Endothelial cell (in vitro differentiated cells): ENCODE data around the gene DPM1. TPM values are rescaled to one million over a fixed set of nuclear protein-coding genes. Genes with fewer than 3 reads are reported as not detected.
A peak's percentile ranks its signal among the peaks of the same experiment; 100 is the strongest.

Experiments
- DNase-seq: peaks from one replicate; pipeline ENCODE4 v3.0.0; 2021; ENCODE audit warnings: low spot score
- H3K27ac Mint-ChIP-seq: one replicate; pipeline ENCODE4 v1.8.0; 2021; ENCODE audit warnings: mixed read lengths, inconsistent platforms; ENCODE audit not compliant: unreplicated experiment
- H3K27me3 Mint-ChIP-seq: one replicate; pipeline ENCODE4 v1.8.0; 2021; ENCODE audit warnings: mild to moderate bottlenecking, moderate library complexity, mixed read lengths, inconsistent platforms; ENCODE audit not compliant: unreplicated experiment
- H3K36me3 Mint-ChIP-seq: one replicate; pipeline ENCODE4 v1.8.0; 2021; ENCODE audit warnings: mild to moderate bottlenecking, low read depth, mixed read lengths, inconsistent platforms; ENCODE audit not compliant: unreplicated experiment
- H3K4me1 Mint-ChIP-seq: one replicate; pipeline ENCODE4 v1.8.0; 2021; ENCODE audit warnings: mild to moderate bottlenecking, mixed read lengths, inconsistent platforms; ENCODE audit not compliant: unreplicated experiment
- H3K4me3 Mint-ChIP-seq: one replicate; pipeline ENCODE4 v1.8.0; 2021; ENCODE audit warnings: mild to moderate bottlenecking, mixed read lengths, inconsistent platforms; ENCODE audit not compliant: unreplicated experiment
- H3K9me3 Mint-ChIP-seq: one replicate; pipeline ENCODE4 v1.8.0; 2021; ENCODE audit warnings: mixed read lengths, inconsistent platforms; ENCODE audit not compliant: unreplicated experiment
- total RNA-seq: library from RNA; stranded (reverse); fragmentation: NEBNext Ultra II Directional; extraction: Animal tissue kit (Norgen Biotek cat#: 25700); gene quantifications from one replicate; pipeline ENCODE4 v1.2.1, GENCODE V29; 2021; ENCODE audit not compliant: unreplicated experiment
- TF ChIP-seq, protein P1 (sequence below): fragments of 200-600 bp; sonication (generic); IDR thresholded peaks from one replicate; pipeline ENCODE4 v1.5.0; 2021; ENCODE audit warnings: antibody characterized with exemption; ENCODE audit not compliant: unreplicated experiment

Gene DPM1
- total RNA-seq, 1 donor from 2014 or later = 40.0 TPM

DNA sequence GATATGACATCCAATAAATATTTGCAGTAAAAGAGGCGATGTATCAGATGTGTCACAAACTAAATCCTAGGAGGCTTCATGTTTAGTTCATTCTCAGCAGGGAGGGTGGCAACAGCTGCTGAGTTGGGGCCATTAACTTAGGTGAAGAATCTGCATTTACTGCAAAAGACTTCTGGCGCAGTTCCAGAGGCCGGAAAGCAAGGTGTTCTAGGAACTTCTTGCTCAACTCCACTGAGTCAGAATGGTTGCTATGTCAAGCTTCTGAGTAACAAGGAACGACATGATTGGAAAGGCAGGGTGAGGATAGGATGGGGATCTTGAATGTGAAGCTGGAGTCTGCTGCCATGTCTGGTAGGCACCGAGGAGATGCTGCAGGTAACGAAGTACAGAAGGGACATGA, 38.8 kb downstream of the DPM1 start:
- H3K4me1 Mint-ChIP-seq = peaks cover 28% of the 10 kb centered on the region
- no peaks in the 10 kb centered on the region for H3K27me3 Mint-ChIP-seq
- H3K9me3 Mint-ChIP-seq = no peaks in the 10 kb centered on the region
- H3K4me3 Mint-ChIP-seq = no peak overlapping the region
- DNase-seq = no peak
- peaks cover 3% of the 10 kb centered on the region for H3K36me3 Mint-ChIP-seq
- TF ChIP-seq, protein P1, sequence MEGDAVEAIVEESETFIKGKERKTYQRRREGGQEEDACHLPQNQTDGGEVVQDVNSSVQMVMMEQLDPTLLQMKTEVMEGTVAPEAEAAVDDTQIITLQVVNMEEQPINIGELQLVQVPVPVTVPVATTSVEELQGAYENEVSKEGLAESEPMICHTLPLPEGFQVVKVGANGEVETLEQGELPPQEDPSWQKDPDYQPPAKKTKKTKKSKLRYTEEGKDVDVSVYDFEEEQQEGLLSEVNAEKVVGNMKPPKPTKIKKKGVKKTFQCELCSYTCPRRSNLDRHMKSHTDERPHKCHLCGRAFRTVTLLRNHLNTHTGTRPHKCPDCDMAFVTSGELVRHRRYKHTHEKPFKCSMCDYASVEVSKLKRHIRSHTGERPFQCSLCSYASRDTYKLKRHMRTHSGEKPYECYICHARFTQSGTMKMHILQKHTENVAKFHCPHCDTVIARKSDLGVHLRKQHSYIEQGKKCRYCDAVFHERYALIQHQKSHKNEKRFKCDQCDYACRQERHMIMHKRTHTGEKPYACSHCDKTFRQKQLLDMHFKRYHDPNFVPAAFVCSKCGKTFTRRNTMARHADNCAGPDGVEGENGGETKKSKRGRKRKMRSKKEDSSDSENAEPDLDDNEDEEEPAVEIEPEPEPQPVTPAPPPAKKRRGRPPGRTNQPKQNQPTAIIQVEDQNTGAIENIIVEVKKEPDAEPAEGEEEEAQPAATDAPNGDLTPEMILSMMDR = no peak
- peak overlapping the region; percentile 55 for H3K27ac Mint-ChIP-seq

DNA sequence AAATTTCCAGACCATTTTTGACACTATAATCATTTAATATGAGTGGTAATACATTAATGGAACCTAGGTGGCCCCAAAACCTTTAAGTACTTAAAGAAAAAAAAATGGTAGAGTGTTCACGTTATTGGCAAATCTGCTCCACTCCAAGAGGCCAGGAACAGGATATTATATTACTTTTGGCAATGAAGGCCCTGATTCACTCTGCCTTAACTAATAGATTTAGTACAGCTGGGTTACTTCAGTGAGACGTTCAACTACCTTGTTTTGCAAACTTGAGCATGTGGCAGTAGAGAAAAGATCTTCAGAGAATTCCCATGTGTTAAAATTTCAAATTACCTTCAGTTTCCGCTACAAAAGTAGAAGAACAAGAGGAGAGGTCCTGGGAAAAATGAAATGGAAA, 39.9 kb downstream of the DPM1 start:
- H3K36me3 Mint-ChIP-seq = peaks cover 3% of the 10 kb centered on the region
- H3K9me3 Mint-ChIP-seq = no peaks in the 10 kb centered on the region
- peaks cover 32% of the 10 kb centered on the region for H3K4me1 Mint-ChIP-seq
- no peak for DNase-seq
- TF ChIP-seq, protein P1 = no peak
- peak overlapping the region; percentile 43 for H3K27ac Mint-ChIP-seq
- no peak overlapping the region for H3K4me3 Mint-ChIP-seq
- no peaks in the 10 kb centered on the region for H3K27me3 Mint-ChIP-seq

DNA sequence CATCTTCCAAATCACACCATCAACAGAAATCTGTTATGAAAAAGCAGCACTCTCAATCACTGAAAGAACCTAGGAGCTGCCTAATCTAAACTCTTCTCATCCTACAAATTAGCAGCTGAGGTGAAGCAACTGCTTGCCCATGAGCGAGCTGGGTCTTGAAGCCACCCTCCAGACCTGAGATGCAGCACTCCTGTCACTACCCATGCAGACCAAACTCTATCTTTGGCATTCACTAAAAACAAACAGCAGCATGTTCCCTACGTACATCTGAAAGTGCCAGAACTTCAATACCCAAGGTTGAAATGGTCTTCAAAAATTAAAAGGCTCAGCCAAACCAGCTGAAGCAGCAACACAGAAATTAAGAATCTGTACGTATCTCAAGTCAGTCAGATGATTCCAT, 41.4 kb downstream of the DPM1 start:
- TF ChIP-seq, protein P1 = no peak
- Mint-ChIP-seq H3K9me3 (no peaks in the 10 kb centered on the region), H3K4me1 (peaks cover 29% of the 10 kb centered on the region), H3K4me3 (no peak overlapping the region), H3K36me3 (no peaks in the 10 kb centered on the region), H3K27ac (peak overlapping the region; percentile 58), H3K27me3 (no peaks in the 10 kb centered on the region)
- no peak for DNase-seq

DNA sequence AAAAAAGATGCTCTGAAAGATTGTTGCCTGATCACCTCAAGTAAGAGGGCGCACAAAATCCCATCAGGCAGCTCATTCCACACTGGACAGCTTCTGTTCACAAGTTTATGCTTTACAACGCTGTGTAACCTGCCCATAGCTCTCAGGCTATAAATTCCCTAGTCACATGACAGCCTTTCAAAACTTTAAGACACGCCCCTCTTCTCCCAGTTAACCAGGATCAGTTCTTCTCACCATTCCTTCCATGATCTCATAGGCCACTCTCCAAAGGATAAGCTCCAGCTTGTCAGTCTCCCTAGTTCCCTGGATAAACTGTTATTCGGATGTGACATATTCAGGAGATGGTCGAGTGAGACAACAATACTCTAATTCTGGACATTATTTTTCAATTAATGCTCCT, 42.1 kb downstream of the DPM1 start:
- no peak overlapping the region for H3K4me3 Mint-ChIP-seq
- H3K36me3 Mint-ChIP-seq = peaks cover 3% of the 10 kb centered on the region

DNA sequence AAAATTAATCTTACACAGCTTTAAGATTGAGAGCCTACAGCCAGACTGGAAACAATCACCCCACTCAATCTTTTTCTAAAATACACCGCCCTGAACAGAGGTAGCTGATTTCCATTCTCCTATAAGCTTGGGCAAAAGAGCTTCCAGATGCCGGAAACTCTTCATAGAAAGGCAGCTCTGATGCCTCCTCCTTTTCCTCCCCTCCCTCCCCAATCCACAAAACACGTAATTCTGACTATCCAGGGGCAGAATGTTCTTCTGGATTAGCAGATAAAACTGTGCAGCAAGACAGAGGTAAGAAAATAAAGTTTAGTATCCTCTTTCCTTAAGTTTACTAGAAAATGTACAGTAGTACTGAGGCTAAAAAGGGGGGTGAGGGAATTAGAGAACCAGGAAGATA, 42.9 kb downstream of the DPM1 start:
- no peak overlapping the region for H3K27ac Mint-ChIP-seq
- TF ChIP-seq, protein P1 = no peak
- H3K27me3 Mint-ChIP-seq = no peaks in the 10 kb centered on the region
- peaks cover 27% of the 10 kb centered on the region for H3K4me1 Mint-ChIP-seq
- no peak for DNase-seq
- H3K4me3 Mint-ChIP-seq = no peak overlapping the region
- H3K36me3 Mint-ChIP-seq = peaks cover 7% of the 10 kb centered on the region
- H3K9me3 Mint-ChIP-seq = no peaks in the 10 kb centered on the region

More for the DNA sequence above, 42.1 kb downstream of the DPM1 start:
- H3K27me3 Mint-ChIP-seq = no peaks in the 10 kb centered on the region
- TF ChIP-seq, protein P1 = no peak
- H3K4me1 Mint-ChIP-seq = peaks cover 29% of the 10 kb centered on the region
- no peak overlapping the region for H3K27ac Mint-ChIP-seq
- no peak for DNase-seq
- H3K9me3 Mint-ChIP-seq = no peaks in the 10 kb centered on the region
